ENCODE results near the gene GDPD3. TPM values are rescaled to one million over a fixed set of nuclear protein-coding genes. Genes with fewer than 3 reads are reported as not detected.
A peak's percentile ranks its signal among the peaks of the same experiment; 100 is the strongest.
"Not testable (repeated sequence)": the region's sequence is repeated elsewhere in the genome, so short reads cannot be mapped to it uniquely, and the experiment has no call there.

GDPD3 gene
- total RNA-seq, 1 donor from 2014 or later = 6.4 TPM

DNA sequence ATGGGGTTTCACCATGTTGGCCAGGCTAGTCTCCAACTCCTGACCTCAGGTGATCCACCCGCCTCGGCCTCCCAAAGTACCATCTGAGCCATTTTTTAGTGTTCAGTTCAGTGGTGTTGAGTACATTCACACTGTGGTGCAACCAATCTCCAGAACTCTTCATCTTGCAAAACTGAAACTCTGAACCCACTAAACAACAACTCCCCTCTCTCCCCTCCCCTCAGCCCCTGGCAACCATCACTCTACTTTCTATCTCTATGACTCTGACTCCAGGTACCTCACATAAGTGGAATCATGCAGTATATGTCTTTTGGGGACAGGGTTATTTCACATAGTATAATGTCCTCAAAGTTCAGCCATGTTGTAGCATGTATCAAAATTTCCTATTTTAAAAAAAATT, 28.4 kb upstream of the GDPD3 start:
- intact Hi-C loops (cut with micrococcal nuclease) = no loop called here
- Mint-ChIP-seq H3K4me1 (ENCODE audit: low read depth) (peaks cover 23% of the 10 kb centered on the region), H3K27ac (peak overlapping the region; percentile 49), H3K4me3 (ENCODE audit: low read depth) (no peak overlapping the region), H3K9me3 (no peaks in the 10 kb centered on the region), H3K36me3 (ENCODE audit: low read depth) (no peaks in the 10 kb centered on the region), H3K27me3 (ENCODE audit: low read depth) (no peaks in the 10 kb centered on the region)
- DNase-seq (ENCODE audit: low spot score) = no peak

DNA sequence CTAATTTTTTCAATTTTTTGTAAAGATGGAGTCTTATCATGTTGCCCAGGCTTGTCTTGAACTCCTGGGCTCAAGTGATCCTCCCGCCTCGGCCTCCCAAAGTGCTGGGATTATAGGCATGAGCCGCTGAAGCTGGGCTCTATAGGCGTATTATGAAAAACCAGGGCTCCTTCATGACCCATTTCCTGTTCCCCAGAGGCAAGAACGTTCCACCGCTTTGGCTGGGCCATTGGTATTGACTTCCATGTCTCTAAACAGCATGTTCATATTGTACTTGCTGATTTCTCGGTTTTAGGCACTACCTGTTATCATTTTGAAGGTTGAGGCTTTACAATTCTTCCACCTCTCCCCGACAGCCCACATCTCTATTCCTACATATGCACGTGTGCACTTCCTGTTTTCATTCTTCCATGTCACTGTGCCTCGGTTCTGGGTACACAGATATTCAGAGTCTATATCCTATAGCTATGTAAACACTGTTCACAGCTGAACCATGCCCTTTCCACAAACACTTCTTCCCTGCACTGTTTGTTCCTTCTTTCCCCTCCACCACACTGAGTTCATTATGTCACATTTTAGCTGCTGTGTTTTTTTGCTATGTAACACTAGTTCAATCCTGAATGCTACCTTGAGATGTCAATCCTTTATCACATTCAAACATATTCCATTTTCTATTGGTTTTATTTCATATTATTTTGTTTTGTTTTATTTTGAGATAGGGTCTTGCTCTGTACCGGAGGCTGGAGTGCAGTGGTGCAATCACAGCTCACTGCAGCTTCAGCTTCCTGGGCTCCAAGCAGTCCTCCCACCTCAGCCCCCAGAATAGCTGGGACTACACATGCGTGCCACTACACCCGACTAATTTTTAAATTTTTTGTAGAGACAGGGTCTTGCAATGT, 26.5 kb upstream of the GDPD3 start:
- Mint-ChIP-seq H3K9me3 (no peaks in the 10 kb centered on the region), H3K36me3 (ENCODE audit: low read depth) (no peaks in the 10 kb centered on the region), H3K27ac (peak overlapping the region; percentile 78), H3K4me1 (ENCODE audit: low read depth) (peaks cover 20% of the 10 kb centered on the region), H3K4me3 (ENCODE audit: low read depth) (no peak overlapping the region), H3K27me3 (ENCODE audit: low read depth) (no peaks in the 10 kb centered on the region)
- intact Hi-C loops (cut with micrococcal nuclease) = no loop called here
- no peak for DNase-seq (ENCODE audit: low spot score)

DNA sequence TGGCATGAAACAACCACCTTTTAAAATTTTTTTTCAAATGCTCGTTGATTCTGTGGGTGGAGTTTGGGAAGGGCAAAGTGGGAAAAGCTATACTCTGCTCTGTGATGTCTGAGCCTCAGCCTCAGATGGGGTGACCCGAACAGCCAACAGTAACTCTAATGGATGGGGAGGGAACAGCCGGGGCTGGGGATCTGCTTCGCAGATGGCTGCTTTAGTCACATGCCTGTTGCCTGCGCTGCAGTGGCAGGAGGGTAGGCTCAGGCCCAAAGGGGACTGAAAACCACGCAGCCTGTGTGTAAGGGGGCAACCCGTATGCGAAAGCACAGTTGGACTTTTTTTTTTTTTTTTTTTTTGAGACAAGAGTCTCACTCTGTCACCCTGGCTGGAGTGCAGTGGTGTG, 24.6 kb upstream of the GDPD3 start:
- no peak overlapping the region for H3K4me3 Mint-ChIP-seq (ENCODE audit: low read depth)
- no peak for DNase-seq (ENCODE audit: low spot score)
- peaks cover 15% of the 10 kb centered on the region for H3K4me1 Mint-ChIP-seq (ENCODE audit: low read depth)
- H3K27me3 Mint-ChIP-seq (ENCODE audit: low read depth) = no peaks in the 10 kb centered on the region
- H3K36me3 Mint-ChIP-seq (ENCODE audit: low read depth) = no peaks in the 10 kb centered on the region
- H3K9me3 Mint-ChIP-seq = no peaks in the 10 kb centered on the region
- intact Hi-C loops (cut with micrococcal nuclease) = no loop called here
- no peak overlapping the region for H3K27ac Mint-ChIP-seq

DNA sequence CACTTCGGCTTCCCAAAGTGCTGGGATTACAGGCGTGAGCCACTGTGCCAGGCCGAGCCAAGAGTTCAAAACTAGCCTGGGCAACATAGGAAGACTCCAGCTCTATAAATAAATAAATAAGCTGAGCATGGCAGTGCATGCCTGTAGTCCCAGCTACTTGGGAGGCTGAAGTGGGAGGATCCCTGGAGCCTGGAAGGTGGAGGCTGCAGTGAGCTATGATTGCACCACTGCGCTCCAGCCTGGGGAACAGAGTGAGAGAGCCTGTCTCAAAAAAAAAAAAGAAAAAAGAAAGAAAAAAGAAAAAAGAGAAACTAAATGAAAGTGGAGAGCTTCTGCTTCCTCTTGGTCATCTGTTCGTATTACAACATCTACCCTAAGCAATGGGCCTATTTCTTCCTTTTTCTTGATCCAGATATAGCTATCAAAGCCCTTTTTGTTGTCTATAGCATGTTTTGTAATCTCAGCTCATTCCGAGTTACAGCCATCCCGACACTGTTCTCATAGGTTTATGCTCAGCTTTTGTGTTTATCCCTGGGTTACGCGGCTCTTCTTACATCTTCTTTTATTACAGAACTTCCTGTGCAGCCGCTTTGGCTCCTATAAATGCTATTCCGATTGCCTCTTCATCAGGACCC, 23.8 kb upstream of the GDPD3 start:
- no peak overlapping the region for H3K4me3 Mint-ChIP-seq (ENCODE audit: low read depth)
- H3K27ac Mint-ChIP-seq = no peak overlapping the region
- H3K27me3 Mint-ChIP-seq (ENCODE audit: low read depth) = no peaks in the 10 kb centered on the region
- no peak for DNase-seq (ENCODE audit: low spot score)
- intact Hi-C loops (cut with micrococcal nuclease) = no loop called here
- H3K36me3 Mint-ChIP-seq (ENCODE audit: low read depth) = no peaks in the 10 kb centered on the region
- no peaks in the 10 kb centered on the region for H3K9me3 Mint-ChIP-seq
- peaks cover 15% of the 10 kb centered on the region for H3K4me1 Mint-ChIP-seq (ENCODE audit: low read depth)

DNA sequence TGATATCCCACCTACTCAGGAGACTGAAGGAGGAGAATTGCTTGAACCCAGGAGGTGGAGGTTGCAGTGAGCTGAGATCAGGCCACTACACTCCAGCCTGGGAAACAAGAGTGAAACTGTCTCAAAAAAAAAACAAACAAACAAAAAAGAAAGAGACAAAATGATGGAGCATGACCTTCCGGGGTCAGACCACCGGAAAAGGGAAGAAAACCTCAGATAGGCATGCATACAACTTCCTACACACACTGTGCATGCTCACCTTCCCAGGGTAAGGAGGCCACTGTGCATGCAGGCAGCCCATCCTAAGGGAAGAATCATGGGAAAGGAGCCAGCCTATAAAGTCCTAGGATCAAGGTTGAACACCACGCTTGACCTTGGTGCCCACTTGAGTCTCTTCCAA, 19.3 kb upstream of the GDPD3 start:
- intact Hi-C loops (cut with micrococcal nuclease) = no loop called here
- H3K9me3 Mint-ChIP-seq = no peaks in the 10 kb centered on the region

DNA sequence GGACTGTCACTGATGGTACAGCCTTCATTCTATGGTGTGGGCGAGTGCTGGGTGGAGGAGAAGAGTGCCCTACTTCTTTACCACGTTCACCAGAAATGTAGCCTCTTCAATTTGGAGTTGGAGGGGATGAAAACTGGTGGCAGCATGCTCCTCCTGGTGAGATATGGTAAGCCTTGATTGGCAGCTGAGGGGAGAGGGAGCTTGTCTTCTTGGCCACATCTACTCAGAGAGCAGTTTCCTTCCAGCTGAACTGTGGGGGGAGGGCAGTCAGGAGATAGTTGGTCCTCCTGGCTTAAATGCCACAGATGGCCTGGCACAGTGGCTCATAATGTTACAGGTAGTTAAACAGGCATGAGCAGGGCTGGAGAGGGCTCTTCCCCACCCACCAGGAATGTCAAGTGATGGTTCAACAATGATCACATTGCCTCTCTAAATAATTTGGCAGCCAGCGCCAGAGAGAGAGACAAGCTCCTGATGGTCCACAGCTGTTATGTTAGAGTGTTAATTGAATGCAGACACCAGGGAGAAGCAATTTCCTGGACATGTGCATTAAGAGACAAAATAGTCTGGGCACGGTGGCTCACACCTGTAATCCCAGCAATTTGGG, 18.6 kb upstream of the GDPD3 start:
- Mint-ChIP-seq H3K4me3 (ENCODE audit: low read depth) (no peak overlapping the region), H3K36me3 (ENCODE audit: low read depth) (peaks cover 7% of the 10 kb centered on the region), H3K9me3 (no peaks in the 10 kb centered on the region), H3K4me1 (ENCODE audit: low read depth) (peaks cover 12% of the 10 kb centered on the region), H3K27me3 (ENCODE audit: low read depth) (no peaks in the 10 kb centered on the region), H3K27ac (peak overlapping the region; percentile 38)
- intact Hi-C loops (cut with micrococcal nuclease) = no loop called here
- DNase-seq (ENCODE audit: low spot score) = no peak

More for the DNA sequence above, 19.3 kb upstream of the GDPD3 start:
- H3K27ac Mint-ChIP-seq = no peak overlapping the region
- no peak overlapping the region for H3K4me3 Mint-ChIP-seq (ENCODE audit: low read depth)
- no peaks in the 10 kb centered on the region for H3K27me3 Mint-ChIP-seq (ENCODE audit: low read depth)
- peaks cover 7% of the 10 kb centered on the region for H3K36me3 Mint-ChIP-seq (ENCODE audit: low read depth)
- peaks cover 15% of the 10 kb centered on the region for H3K4me1 Mint-ChIP-seq (ENCODE audit: low read depth)
- DNase-seq (ENCODE audit: low spot score) = no peak

DNA sequence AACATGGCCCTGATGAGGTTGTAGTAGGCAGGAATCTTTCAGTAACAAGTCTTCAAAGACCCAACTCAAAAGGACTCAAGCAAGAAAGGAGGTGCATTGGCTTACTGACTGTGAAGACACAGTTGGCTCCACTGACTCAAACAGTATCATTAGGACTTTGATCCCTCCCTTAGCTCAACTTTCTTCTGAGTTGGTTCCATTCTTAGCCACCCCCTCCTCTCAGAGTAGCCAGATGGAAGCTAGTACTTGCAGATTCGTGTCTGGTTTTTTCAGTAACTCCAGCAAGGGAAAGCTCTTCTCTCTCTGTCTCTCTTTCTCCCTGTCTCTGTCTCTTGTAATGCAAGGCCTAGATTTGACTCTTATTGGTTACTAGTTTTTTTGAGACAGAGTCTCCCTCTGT, 14.7 kb upstream of the GDPD3 start:
- peaks cover 13% of the 10 kb centered on the region for H3K4me1 Mint-ChIP-seq (ENCODE audit: low read depth)
- H3K9me3 Mint-ChIP-seq = no peaks in the 10 kb centered on the region
- no peaks in the 10 kb centered on the region for H3K27me3 Mint-ChIP-seq (ENCODE audit: low read depth)
- peaks cover 7% of the 10 kb centered on the region for H3K36me3 Mint-ChIP-seq (ENCODE audit: low read depth)
- intact Hi-C loops (cut with micrococcal nuclease) = no loop called here
- no peak overlapping the region for H3K4me3 Mint-ChIP-seq (ENCODE audit: low read depth)
- no peak for DNase-seq (ENCODE audit: low spot score)
- no peak overlapping the region for H3K27ac Mint-ChIP-seq

DNA sequence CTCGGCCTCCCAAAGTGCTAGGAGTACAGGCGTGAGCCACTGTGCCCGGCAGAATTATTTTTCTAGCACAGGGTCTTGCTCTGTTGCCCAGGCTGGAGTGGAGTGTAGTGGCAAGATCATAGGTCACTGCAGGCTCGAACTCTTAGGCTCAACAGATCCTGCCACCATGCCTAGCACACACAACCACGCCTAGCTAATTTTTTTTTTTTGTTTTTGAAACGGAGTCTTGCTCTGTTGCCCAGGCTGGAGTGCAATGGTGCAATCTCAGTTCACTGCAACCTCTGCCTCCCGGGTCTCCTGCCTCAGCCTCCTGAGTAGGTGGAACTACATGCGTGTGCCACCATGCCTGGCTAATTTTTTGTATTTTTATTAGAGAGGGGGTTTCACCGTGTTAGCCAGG, 12.4 kb upstream of the GDPD3 start:
- H3K27me3 Mint-ChIP-seq (ENCODE audit: low read depth); H3K27ac Mint-ChIP-seq; H3K36me3 Mint-ChIP-seq (ENCODE audit: low read depth); intact Hi-C loops (cut with micrococcal nuclease); H3K9me3 Mint-ChIP-seq; H3K4me3 Mint-ChIP-seq (ENCODE audit: low read depth); DNase-seq (ENCODE audit: low spot score): not testable (repeated sequence)
- peaks cover 17% of the 10 kb centered on the region for H3K4me1 Mint-ChIP-seq (ENCODE audit: low read depth)

DNA sequence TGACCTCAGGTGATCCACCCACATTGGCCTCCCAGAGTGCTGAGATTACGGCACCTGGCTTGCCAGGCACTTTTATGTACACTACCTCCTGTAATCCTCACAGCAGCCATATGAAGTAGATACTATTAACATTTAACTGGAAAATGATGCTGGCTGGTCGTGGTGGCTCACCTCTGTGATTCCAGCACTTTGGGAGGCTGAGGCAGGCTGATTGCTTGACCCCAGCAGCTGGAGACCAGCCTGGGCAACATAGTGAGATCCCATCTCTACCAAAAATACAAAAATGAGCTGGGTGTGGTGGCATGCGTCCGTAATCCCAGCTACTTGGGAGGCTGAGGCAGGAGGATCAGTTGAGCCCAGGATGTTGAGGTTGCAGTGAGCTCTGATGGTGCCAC, 11.6 kb upstream of the GDPD3 start:
- peaks cover 18% of the 10 kb centered on the region for H3K4me1 Mint-ChIP-seq (ENCODE audit: low read depth)
- H3K27ac Mint-ChIP-seq = no peak overlapping the region
- intact Hi-C loops (cut with micrococcal nuclease) = loop anchor here (5.0 kb wide), 1 partner anchor 282 kb away; the partner anchor contains the start of gene ZNF771
- no peaks in the 10 kb centered on the region for H3K9me3 Mint-ChIP-seq
- no peaks in the 10 kb centered on the region for H3K27me3 Mint-ChIP-seq (ENCODE audit: low read depth)
- peaks cover 9% of the 10 kb centered on the region for H3K36me3 Mint-ChIP-seq (ENCODE audit: low read depth)
- no peak overlapping the region for H3K4me3 Mint-ChIP-seq (ENCODE audit: low read depth)
- DNase-seq (ENCODE audit: low spot score) = no peak

DNA sequence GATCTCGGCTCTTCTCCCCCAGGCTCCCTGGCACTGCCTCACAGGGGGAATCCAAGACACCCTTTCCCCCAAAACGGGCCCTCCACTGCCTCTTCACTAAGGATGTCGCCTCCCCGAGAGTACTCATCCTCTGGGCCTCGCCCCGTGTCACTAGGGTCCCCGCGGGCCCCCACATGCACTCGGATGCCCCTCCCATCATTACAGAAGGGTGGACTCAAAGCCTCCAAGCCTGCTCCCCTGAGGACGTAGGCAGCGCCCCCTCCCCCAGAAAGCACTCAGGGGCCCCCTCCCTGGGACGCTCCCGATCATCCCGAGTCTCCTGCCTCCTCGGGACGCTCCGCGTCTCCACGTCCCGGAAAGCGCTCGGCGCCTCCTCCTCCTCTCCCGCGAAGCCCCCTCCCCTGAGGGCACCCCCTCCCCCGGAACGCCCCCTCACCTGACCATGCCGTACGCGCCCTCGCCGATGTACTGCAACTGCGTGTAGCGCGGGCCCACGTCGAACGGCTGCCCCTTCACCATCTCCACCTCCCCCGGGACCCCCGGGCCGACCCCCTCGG, 9.3 kb upstream of the GDPD3 start:
- Mint-ChIP-seq H3K4me1 (ENCODE audit: low read depth) (peaks cover 19% of the 10 kb centered on the region), H3K4me3 (ENCODE audit: low read depth) (peak overlapping the region; percentile 89), H3K27me3 (ENCODE audit: low read depth) (no peaks in the 10 kb centered on the region), H3K27ac (peak overlapping the region; percentile 85), H3K36me3 (ENCODE audit: low read depth) (peaks cover 19% of the 10 kb centered on the region), H3K9me3 (no peaks in the 10 kb centered on the region)
- intact Hi-C loops (cut with micrococcal nuclease) = loop anchor here (5.0 kb wide), 1 partner anchor 285 kb away; the partner anchor contains the start of gene ZNF771
- DNase-seq (ENCODE audit: low spot score) = no peak

DNA sequence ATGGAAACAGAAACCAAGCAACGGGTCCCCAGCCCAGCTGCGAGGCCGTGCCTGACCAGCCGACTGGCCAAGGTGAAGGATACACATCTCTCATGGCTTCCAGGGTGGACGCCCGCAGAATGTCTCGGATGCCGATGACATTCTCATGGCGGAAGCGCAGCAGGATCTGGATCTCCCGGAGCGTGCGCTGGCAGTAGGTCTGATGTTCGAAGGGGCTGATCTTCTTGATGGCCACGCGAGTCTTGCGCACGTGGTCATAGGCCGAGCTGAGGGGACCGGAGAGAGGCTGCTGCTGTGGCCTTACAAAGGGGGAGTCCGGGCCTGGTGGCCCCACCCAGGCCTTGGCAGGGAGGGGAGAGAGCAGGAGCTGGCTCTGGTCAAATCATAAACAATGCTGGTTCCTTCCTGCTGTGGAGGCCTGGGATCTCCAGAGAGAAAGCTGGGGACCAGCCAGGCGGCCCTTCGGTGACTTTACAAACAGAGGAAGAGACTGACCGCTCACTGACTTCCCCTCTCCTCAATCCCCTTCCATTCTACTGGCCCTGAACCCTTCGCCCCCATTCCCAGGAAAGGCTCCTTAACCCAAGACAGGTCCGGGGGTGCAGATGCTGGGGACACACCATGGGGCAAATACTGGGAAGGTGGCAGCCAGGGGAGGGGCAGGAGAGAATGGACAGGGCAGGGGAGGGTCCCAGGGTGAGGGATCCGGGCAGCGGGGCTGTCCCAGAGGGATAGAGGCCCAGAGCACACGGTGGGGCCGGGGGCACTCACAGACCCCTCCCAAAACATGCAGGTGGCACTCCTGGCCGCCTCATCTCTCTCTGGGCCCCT, 8.6 kb upstream of the GDPD3 start:
- Mint-ChIP-seq H3K4me1 (ENCODE audit: low read depth) (peaks cover 19% of the 10 kb centered on the region), H3K27ac (peak overlapping the region; percentile 78), H3K36me3 (ENCODE audit: low read depth) (peaks cover 19% of the 10 kb centered on the region), H3K27me3 (ENCODE audit: low read depth) (no peaks in the 10 kb centered on the region), H3K4me3 (ENCODE audit: low read depth) (peak overlapping the region; percentile 89), H3K9me3 (no peaks in the 10 kb centered on the region)
- no peak for DNase-seq (ENCODE audit: low spot score)
- intact Hi-C loops (cut with micrococcal nuclease) = loop anchor here (5.0 kb wide), 1 partner anchor 285 kb away; the partner anchor contains the start of gene ZNF771

All from activated T-helper 2 cell treated with anti-CD3 and anti-CD28 coated beads, Interferon-gamma antibody, Interleukin-2, Interleukin-4, amounts not matched to agents 10 μg/mL and 5 μg/mL and 100 μg/mL, durations not matched to agents 14 hours and 24 hours and 36 hours (primary cell).